Keratinocyte (primary cell): ENCODE data around the gene C5orf24. TPM values are rescaled to one million over a fixed set of nuclear protein-coding genes. Genes with fewer than 3 reads are reported as not detected.
"Not testable (repeated sequence)": the region's sequence is repeated elsewhere in the genome, so short reads cannot be mapped to it uniquely, and the experiment has no call there.

Experiments used
- DNase-seq: peaks from one replicate; pipeline ENCODE4 v3.0.0-alpha.2; 2011; ENCODE audit warnings: low read depth, missing footprints, low spot score
- FAIRE-seq: peaks from 2 replicates; lab custom pipeline; 2011; peaks lifted over from hg19 to GRCh38; lab: Jason Lieb, UNC
- H2AFZ ChIP-seq: 2 replicates; pipeline ENCODE4 v1.6.0; 2012; ENCODE audit warnings: low read length, control low read depth, inconsistent platforms; ENCODE audit not compliant: control insufficient read depth
- H3K27ac ChIP-seq: 2 replicates; pipeline ENCODE4 v1.5.1; 2011; ENCODE audit warnings: low read length; ENCODE audit not compliant: control insufficient read depth, insufficient read depth
- H3K27me3 ChIP-seq: 3 replicates; pipeline ENCODE4 v1.6.0; 2011; ENCODE audit warnings: low read length; ENCODE audit not compliant: control insufficient read depth, insufficient read depth; ENCODE audit errors: extremely low read depth
- H3K36me3 ChIP-seq, 2 experiments: 2 replicates in 1 of 2; 3 replicates in 1 of 2; pipeline ENCODE4 v1.5.1; 2011; ENCODE audit warnings: low read length in 2 of 2, mild to moderate bottlenecking in 1 of 2; ENCODE audit not compliant: control insufficient read depth in 2 of 2, insufficient read depth in 2 of 2; ENCODE audit errors: extremely low read depth in 1 of 2
- H3K4me1 ChIP-seq: 3 replicates; pipeline ENCODE4 v1.5.1; 2011; ENCODE audit warnings: low read length; ENCODE audit not compliant: control insufficient read depth, insufficient read depth; ENCODE audit errors: extremely low read depth
- H3K4me2 ChIP-seq: 3 replicates; pipeline ENCODE4 v1.6.0; 2011; ENCODE audit warnings: low read depth, low read length; ENCODE audit not compliant: control insufficient read depth, insufficient read depth; ENCODE audit errors: extremely low read depth
- H3K4me3 ChIP-seq, 3 experiments: fragments of 200-600 bp in 1 of 3; sonication (generic) in 1 of 3; 2 replicates in 2 of 3; 3 replicates in 1 of 3; pipeline ENCODE4 v1.5.1; 2011 to 2016; ENCODE audit warnings: low read length in 3 of 3, mild to moderate bottlenecking in 3 of 3, control low read depth in 2 of 3, inconsistent platforms in 1 of 3, low read depth in 1 of 3, mixed read lengths in 1 of 3, mixed run types in 1 of 3, moderate library complexity in 1 of 3; ENCODE audit not compliant: control insufficient read depth in 2 of 3, insufficient read depth in 2 of 3; ENCODE audit errors: extremely low read depth in 1 of 3
- H3K79me2 ChIP-seq: 2 replicates; pipeline ENCODE4 v1.6.0; 2012; ENCODE audit warnings: low read length; ENCODE audit not compliant: control insufficient read depth, insufficient read depth
- H3K9ac ChIP-seq: 3 replicates; pipeline ENCODE4 v1.6.0; 2011; ENCODE audit warnings: low read length; ENCODE audit not compliant: control insufficient read depth, insufficient read depth; ENCODE audit errors: extremely low read depth
- H3K9me1 ChIP-seq: 3 replicates; pipeline ENCODE4 v1.6.0; 2011; ENCODE audit warnings: low read length; ENCODE audit not compliant: control insufficient read depth, insufficient read depth; ENCODE audit errors: extremely low read depth
- H3K9me3 ChIP-seq: 2 replicates; pipeline ENCODE4 v1.5.1; 2012; ENCODE audit warnings: low read depth, low read length; ENCODE audit not compliant: control insufficient read depth
- H4K20me1 ChIP-seq: 3 replicates; pipeline ENCODE4 v1.6.0; 2011; ENCODE audit warnings: low read length; ENCODE audit not compliant: control insufficient read depth, insufficient read depth; ENCODE audit errors: extremely low read depth
- EZH2 ChIP-seq: IDR thresholded peaks from one replicate; pipeline ENCODE4 v1.6.1; 2012; ENCODE audit warnings: inconsistent platforms, mild to moderate bottlenecking, low read length, moderate library complexity
- dilution Hi-C: fragments of 300-500 bp; cut with MboI; formaldehyde crosslinking; loops from one replicate; pipeline ENCODE4 v1.7.0; 2020; ENCODE audit warnings: low sequenced_read_pairs; ENCODE audit not compliant: extremely low pct_ligation_motif_present
- polyA plus RNA-seq, 5 experiments: library from polyadenylated mRNA; depleted of rRNA in 3 of 5; stranded (reverse) in 3 of 5; stranded (forward) in 1 of 5; unstranded in 1 of 5; fragments of >200 nt; gene quantifications; 1 replicate in 1 of 5; 2 replicates in 3 of 5; 3 replicates in 1 of 5; pipeline versions ENCODE4 v1.2.1 to v1.2.3, GENCODE V29; 2011 to 2012; ENCODE audit warnings: missing spikeins in 2 of 5, low read depth in 1 of 5, low replicate concordance in 1 of 5
- TF ChIP-seq, protein P1 (sequence below), 3 experiments: IDR thresholded peaks in 1 of 3; conservative IDR thresholded peaks in 1 of 3; optimal IDR thresholded peaks in 1 of 3; 2 replicates in 2 of 3; 3 replicates in 1 of 3; pipeline versions ENCODE3 to v1.5.1; 2011; ENCODE audit warnings: low read length in 3 of 3, mild to moderate bottlenecking in 3 of 3, moderate library complexity in 2 of 3, control low read depth in 1 of 3, inconsistent platforms in 1 of 3; ENCODE audit not compliant: insufficient read depth in 2 of 3; ENCODE audit errors: extremely low read depth in 1 of 3

C5orf24 gene
- polyA plus RNA-seq, 1 donor (not counting 4 experiments of a cell fraction or from before 2014, with no cell fraction given) = 36.5 TPM

DNA sequence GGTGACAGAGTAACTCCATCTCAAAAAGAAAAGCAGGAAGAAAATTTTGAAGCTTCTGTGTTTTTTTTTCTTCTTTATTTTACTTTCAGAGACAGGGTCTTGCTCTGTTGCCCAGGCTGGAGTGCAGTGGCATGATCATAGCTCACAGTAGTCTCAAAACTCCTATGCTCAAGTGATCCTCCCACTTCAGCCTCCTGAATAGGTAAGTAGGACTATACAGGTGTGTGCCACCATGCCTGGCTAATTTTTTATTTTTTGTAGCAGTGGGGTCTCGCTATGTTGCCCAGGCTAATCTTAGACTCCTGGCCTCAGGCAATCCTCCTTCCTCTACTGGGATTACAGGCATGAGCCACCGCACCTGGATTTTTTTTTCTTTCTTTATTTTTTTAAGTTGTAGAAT lies 10.1 kb upstream of the C5orf24 start:
- peaks cover 0 to 2% of the 10 kb centered on the region in 2 experiments for H3K36me3 ChIP-seq
- TF ChIP-seq, protein P1, sequence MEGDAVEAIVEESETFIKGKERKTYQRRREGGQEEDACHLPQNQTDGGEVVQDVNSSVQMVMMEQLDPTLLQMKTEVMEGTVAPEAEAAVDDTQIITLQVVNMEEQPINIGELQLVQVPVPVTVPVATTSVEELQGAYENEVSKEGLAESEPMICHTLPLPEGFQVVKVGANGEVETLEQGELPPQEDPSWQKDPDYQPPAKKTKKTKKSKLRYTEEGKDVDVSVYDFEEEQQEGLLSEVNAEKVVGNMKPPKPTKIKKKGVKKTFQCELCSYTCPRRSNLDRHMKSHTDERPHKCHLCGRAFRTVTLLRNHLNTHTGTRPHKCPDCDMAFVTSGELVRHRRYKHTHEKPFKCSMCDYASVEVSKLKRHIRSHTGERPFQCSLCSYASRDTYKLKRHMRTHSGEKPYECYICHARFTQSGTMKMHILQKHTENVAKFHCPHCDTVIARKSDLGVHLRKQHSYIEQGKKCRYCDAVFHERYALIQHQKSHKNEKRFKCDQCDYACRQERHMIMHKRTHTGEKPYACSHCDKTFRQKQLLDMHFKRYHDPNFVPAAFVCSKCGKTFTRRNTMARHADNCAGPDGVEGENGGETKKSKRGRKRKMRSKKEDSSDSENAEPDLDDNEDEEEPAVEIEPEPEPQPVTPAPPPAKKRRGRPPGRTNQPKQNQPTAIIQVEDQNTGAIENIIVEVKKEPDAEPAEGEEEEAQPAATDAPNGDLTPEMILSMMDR (optimal IDR thresholded peaks at IDR 0.05 in 1 of 3, IDR thresholded peaks at IDR 0.05 in 1 of 3, conservative IDR thresholded peaks at IDR 0.05 in 1 of 3; ENCODE audit: extremely low read depth in 1 of 3, insufficient read depth in 2 of 3, low read length in 3 of 3) = no peak
- TF ChIP-seq EZH2 = no peak
- H3K9me1 ChIP-seq = no peaks in the 10 kb centered on the region
- H2AFZ ChIP-seq = no peak overlapping the region
- no peaks in the 10 kb centered on the region for H3K79me2 ChIP-seq
- no peak overlapping the region for H3K4me3 ChIP-seq
- H4K20me1 ChIP-seq = no peaks in the 10 kb centered on the region
- FAIRE-seq (no peak), DNase-seq (no peak)
- H3K27ac ChIP-seq = no peak overlapping the region
- H3K4me1 ChIP-seq = no peaks in the 10 kb centered on the region
- dilution Hi-C loops = no loop called here
- no peak overlapping the region for H3K9ac ChIP-seq
- no peaks in the 10 kb centered on the region for H3K9me3 ChIP-seq
- H3K4me2 ChIP-seq = no peak overlapping the region
- H3K27me3 ChIP-seq = no peaks in the 10 kb centered on the region

DNA sequence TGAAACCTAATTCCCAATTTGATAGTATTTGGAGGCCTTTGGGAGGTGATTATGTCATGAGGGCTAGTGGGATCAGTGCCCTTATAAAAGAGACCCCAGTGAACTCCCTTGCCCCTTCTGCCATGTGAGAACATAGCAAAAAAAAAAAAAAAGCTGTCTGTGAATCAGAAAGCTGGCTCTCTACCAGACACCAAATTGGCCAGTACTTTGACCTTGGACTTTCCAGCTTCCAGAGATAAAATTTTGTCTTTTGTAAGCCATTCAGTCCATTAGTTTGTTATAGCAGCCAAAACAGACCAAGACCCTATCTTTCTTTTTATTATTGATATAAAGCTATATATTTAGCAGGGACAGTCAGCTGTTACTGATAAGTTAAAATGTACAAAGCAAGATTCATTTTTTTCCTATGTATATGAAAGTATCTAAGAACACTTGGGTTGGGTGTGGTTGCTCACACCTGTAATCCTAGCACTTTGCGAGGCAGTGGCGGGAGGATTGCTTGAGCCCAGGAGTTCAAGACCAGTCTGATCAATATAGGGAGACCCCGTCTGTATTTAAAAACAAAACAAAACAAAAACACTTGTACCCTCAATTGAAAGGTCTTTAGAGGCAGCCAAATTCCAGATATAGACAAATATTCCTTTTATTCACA lies 8.1 kb upstream of the C5orf24 start:
- H2AFZ ChIP-seq = no peak overlapping the region
- H3K27ac ChIP-seq = no peak overlapping the region
- no peaks in the 10 kb centered on the region for H3K4me1 ChIP-seq
- no peak overlapping the region for H3K4me2 ChIP-seq
- no peak for TF ChIP-seq EZH2
- TF ChIP-seq, protein P1 (optimal IDR thresholded peaks at IDR 0.05 in 1 of 3, IDR thresholded peaks at IDR 0.05 in 1 of 3, conservative IDR thresholded peaks at IDR 0.05 in 1 of 3; ENCODE audit: extremely low read depth in 1 of 3, insufficient read depth in 2 of 3, low read length in 3 of 3) = no peak
- no peaks in the 10 kb centered on the region for H4K20me1 ChIP-seq
- no peaks in the 10 kb centered on the region for H3K79me2 ChIP-seq
- no peaks in the 10 kb centered on the region for H3K9me1 ChIP-seq
- peaks cover 2 to 4% of the 10 kb centered on the region in 2 experiments for H3K36me3 ChIP-seq
- DNase-seq (no peak), FAIRE-seq (no peak)
- H3K27me3 ChIP-seq = no peaks in the 10 kb centered on the region
- H3K9ac ChIP-seq = no peak overlapping the region
- no peaks in the 10 kb centered on the region for H3K9me3 ChIP-seq
- dilution Hi-C loops = no loop called here
- no peak overlapping the region for H3K4me3 ChIP-seq

DNA sequence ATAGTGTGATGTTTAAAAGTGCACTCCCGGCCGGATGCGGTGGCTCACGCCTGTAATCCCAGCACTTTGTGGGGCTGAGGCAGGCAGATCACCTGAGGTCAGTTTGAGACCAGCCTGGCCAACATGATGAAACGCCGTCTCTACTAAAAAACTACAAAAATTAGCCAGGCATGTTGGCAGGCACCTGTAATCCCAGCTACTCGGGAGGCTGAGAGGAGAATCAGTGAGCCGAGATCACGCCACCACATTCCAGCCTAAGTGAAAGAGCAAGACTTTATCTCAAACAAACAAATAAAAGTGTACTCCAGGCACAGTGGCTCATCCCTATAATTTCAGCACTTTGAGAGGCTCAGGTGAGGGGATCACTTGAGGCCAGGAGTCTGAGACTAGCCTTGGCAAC lies 7.4 kb upstream of the C5orf24 start:
- H3K4me1 ChIP-seq, H3K27me3 ChIP-seq, H3K4me3 ChIP-seq, FAIRE-seq, H3K9me3 ChIP-seq, H3K9me1 ChIP-seq, H3K4me2 ChIP-seq, H3K9ac ChIP-seq, H3K79me2 ChIP-seq, dilution Hi-C loops, H3K27ac ChIP-seq, H2AFZ ChIP-seq, H3K36me3 ChIP-seq, H4K20me1 ChIP-seq, DNase-seq: not testable (repeated sequence)
